Endothelial cell of umbilical vein (primary cell): Measurements from ENCODE around the gene RNF126. TPM values are rescaled to one million over a fixed set of nuclear protein-coding genes. Genes with fewer than 3 reads are reported as not detected.

Experiments
- BruUV-seq: library from RNA; stranded (reverse); fragments of 400-500 nt; replicated peaks from 2 replicates; lab custom pipeline; 2021; lab: Mats Ljungman, UMichigan
- CTCF ChIA-PET: fragments of 300-600, 350-600 bp; sonication (Branson Sonifier 250); formaldehyde crosslinking; loops from one replicate; lab custom pipeline; 2021; ENCODE audit warnings: antibody characterized with exemption, inconsistent platforms; lab: Charles Lee
- POLR2A ChIA-PET: fragments of 300-600, 350-600 bp; sonication (Branson Sonifier 250); formaldehyde crosslinking; loops from one replicate; lab custom pipeline; 2021; ENCODE audit warnings: antibody characterized with exemption, inconsistent platforms; lab: Charles Lee
- DNase-seq: peaks from one replicate; pipeline ENCODE4 v3.0.0-alpha.2; 2011; ENCODE audit warnings: low read depth, low spot score
- FAIRE-seq: peaks from 2 replicates; lab custom pipeline; 2011; peaks lifted over from hg19 to GRCh38; lab: Jason Lieb, UNC
- H2AFZ ChIP-seq: 2 replicates; pipeline ENCODE4 v1.6.0; 2012; ENCODE audit warnings: low read depth, low read length, control low read depth, inconsistent platforms
- H3K27ac ChIP-seq: 2 replicates; pipeline ENCODE4 v1.5.1; 2011; ENCODE audit warnings: low read depth, mild to moderate bottlenecking, control low read depth, low read length, moderate library complexity; ENCODE audit not compliant: insufficient read depth
- H3K27me3 ChIP-seq, 2 experiments: 2 replicates each; pipeline versions ENCODE4 v1.6.0 to v1.6.1; 2011; ENCODE audit warnings: low read length in 2 of 2, mixed read lengths in 1 of 2; ENCODE audit not compliant: control insufficient read depth in 2 of 2, insufficient read depth in 2 of 2
- H3K36me3 ChIP-seq, 2 experiments: 2 replicates in 1 of 2; 3 replicates in 1 of 2; pipeline ENCODE4 v1.5.1; 2011; ENCODE audit warnings: low read length in 2 of 2, mild to moderate bottlenecking in 1 of 2, moderate library complexity in 1 of 2; ENCODE audit not compliant: control insufficient read depth in 2 of 2, insufficient read depth in 2 of 2; ENCODE audit errors: extremely low read depth in 1 of 2
- H3K4me1 ChIP-seq: 3 replicates; pipeline ENCODE4 v1.5.1; 2011; ENCODE audit warnings: mild to moderate bottlenecking, low read length; ENCODE audit not compliant: control insufficient read depth, insufficient read depth; ENCODE audit errors: extremely low read depth
- H3K4me2 ChIP-seq: 2 replicates; pipeline ENCODE4 v1.6.1; 2011; ENCODE audit warnings: low read length, control low read depth, mixed read lengths; ENCODE audit not compliant: insufficient read depth
- H3K4me3 ChIP-seq, 3 experiments: fragments of 200-600 bp in 1 of 3; sonication (generic), shearing (Covaris generic) in 1 of 3; replicated peaks in 1 of 3; 2 replicates each; pipeline ENCODE4 v1.5.1; 2011 to 2016; ENCODE audit warnings: control low read depth in 3 of 3, low read length in 3 of 3, mild to moderate bottlenecking in 2 of 3, inconsistent platforms in 1 of 3, low read depth in 1 of 3, moderate library complexity in 1 of 3; ENCODE audit not compliant: insufficient read depth in 1 of 3
- H3K79me2 ChIP-seq: 2 replicates; pipeline ENCODE4 v1.6.0; 2012; ENCODE audit warnings: low read length, inconsistent platforms; ENCODE audit not compliant: control insufficient read depth, insufficient read depth
- H3K9ac ChIP-seq: replicated peaks from 2 replicates; pipeline ENCODE3; 2011; ENCODE audit warnings: low read length, control low read depth; ENCODE audit not compliant: insufficient read depth; ENCODE audit errors: extremely low read depth
- H3K9me1 ChIP-seq: replicated peaks from 3 replicates; pipeline ENCODE4 v1.6.0; 2011; ENCODE audit warnings: mild to moderate bottlenecking, low read length; ENCODE audit not compliant: control insufficient read depth, insufficient read depth; ENCODE audit errors: extremely low read depth
- H3K9me3 ChIP-seq: replicated peaks from 2 replicates; pipeline ENCODE4 v1.5.1; 2012; ENCODE audit warnings: low read length, inconsistent platforms; ENCODE audit not compliant: control insufficient read depth, insufficient read depth
- H4K20me1 ChIP-seq: replicated peaks from 2 replicates; pipeline ENCODE3; 2011; ENCODE audit warnings: mild to moderate bottlenecking, low read length; ENCODE audit not compliant: control insufficient read depth, insufficient read depth; ENCODE audit errors: extremely low read depth
- CTCF ChIP-seq, 2 donors: IDR thresholded peaks; 1 replicate in 1 of 2; 2 replicates in 1 of 2; pipeline ENCODE4 v1.5.1; 2011; ENCODE audit warnings: low read length in 2 of 2, mild to moderate bottlenecking in 2 of 2, moderate library complexity in 2 of 2, control low read depth in 1 of 2, inconsistent platforms in 1 of 2, low read depth in 1 of 2; ENCODE audit not compliant: insufficient read depth in 1 of 2; ENCODE audit errors: extremely low read depth in 1 of 2
- EZH2 ChIP-seq: IDR thresholded peaks from 2 replicates; pipeline ENCODE4 v1.6.1; 2012; ENCODE audit warnings: borderline replicate concordance, low read depth, mild to moderate bottlenecking, moderate library complexity, low read length, inconsistent platforms; ENCODE audit not compliant: severe bottlenecking
- FOS ChIP-seq: IDR thresholded peaks from 2 replicates; pipeline ENCODE4 v1.6.1; 2011; ENCODE audit warnings: mild to moderate bottlenecking, low read length, moderate library complexity, borderline replicate concordance; ENCODE audit not compliant: insufficient read depth
- GATA2 ChIP-seq: IDR thresholded peaks from 2 replicates; pipeline ENCODE4 v1.7.0; 2011; ENCODE audit warnings: low read depth, mild to moderate bottlenecking, moderate library complexity, mixed read lengths, low read length; ENCODE audit not compliant: insufficient read length, insufficient read depth
- JUN ChIP-seq: IDR thresholded peaks from 2 replicates; pipeline ENCODE4 v1.6.1; 2011; ENCODE audit warnings: borderline replicate concordance, low read depth; ENCODE audit not compliant: insufficient read length, insufficient read depth
- MAX ChIP-seq: IDR thresholded peaks from 2 replicates; pipeline ENCODE4 v1.6.1; 2011; ENCODE audit not compliant: insufficient read depth, insufficient read length
- MYC ChIP-seq: IDR thresholded peaks from one replicate; pipeline ENCODE4 v1.6.1; 2011; ENCODE audit warnings: mild to moderate bottlenecking, low read depth, low read length
- POLR2A ChIP-seq: IDR thresholded peaks from 2 replicates; pipeline ENCODE4 v1.6.1; 2012; ENCODE audit warnings: low read depth, mild to moderate bottlenecking, control low read depth, low read length
- POLR2AphosphoS5 ChIP-seq: IDR thresholded peaks from 2 replicates; pipeline ENCODE4 v1.6.1; 2012; ENCODE audit warnings: low read depth, mild to moderate bottlenecking, control low read depth, low read length, moderate library complexity; ENCODE audit not compliant: insufficient read depth
- dilution Hi-C: fragments of 300-500 bp; cut with MboI; formaldehyde crosslinking; loops from one replicate; pipeline ENCODE4 v1.15.0; 2019; ENCODE audit warnings: low sequenced_read_pairs; ENCODE audit not compliant: extremely low pct_ligation_motif_present
- intact Hi-C: fragments of 100-400 bp; cut with micrococcal nuclease; formaldehyde crosslinking; loops from one replicate; pipeline ENCODE4 v1.10.0; 2022
- polyA plus RNA-seq, 4 experiments: library from polyadenylated mRNA; depleted of rRNA in 3 of 4; stranded (reverse) in 3 of 4; unstranded in 1 of 4; fragments of >200 nt; gene quantifications; 2 replicates each; pipeline versions ENCODE4 v1.2.1 to v1.2.3, GENCODE V29; 2011 to 2012; ENCODE audit warnings: missing spikeins in 1 of 4
- total RNA-seq: library from RNA; stranded (reverse); gene quantifications from 2 replicates; pipeline ENCODE4 v1.2.3, GENCODE V29; 2021

The RNF126 gene
- total and polyA plus RNA-seq, 2 donors (not counting 3 experiments of a cell fraction or from before 2014, with no cell fraction given), result 19.2 to 61.3 TPM

- peaks cover 0 to 11% of the 10 kb centered on the region in 2 experiments for H3K36me3 ChIP-seq
- H3K9ac ChIP-seq, result no peak overlapping the region
- H3K4me2 ChIP-seq, result no peak overlapping the region
- ChIA-PET CTCF (no interaction called here), POLR2A (no interaction called here)
- no TSS peak for BruUV-seq
- intact Hi-C loops, result no loop called here
- no peaks in the 10 kb centered on the region for H3K27me3 ChIP-seq
- no peak overlapping the region for H3K27ac ChIP-seq
- no peak overlapping the region for H2AFZ ChIP-seq
- no peaks in the 10 kb centered on the region for H4K20me1 ChIP-seq
- H3K4me1 ChIP-seq, result peaks cover 14% of the 10 kb centered on the region
- dilution Hi-C loops, result no loop called here
- no peak for TF ChIP-seq CTCF (IDR thresholded peaks at IDR 0.05; ENCODE audit: extremely low read depth in 1 of 2, insufficient read depth in 1 of 2, low read depth in 1 of 2, low read length in 2 of 2)
- TF ChIP-seq MYC, result no peak
- no peak for TF ChIP-seq FOS
- no peak for TF ChIP-seq MAX
- no peak for TF ChIP-seq POLR2AphosphoS5
- no peak for TF ChIP-seq GATA2
- no peak for TF ChIP-seq JUN
- no peak for TF ChIP-seq POLR2A
- TF ChIP-seq EZH2, result no peak
- H3K9me3 ChIP-seq, result no peaks in the 10 kb centered on the region
- peaks cover 95% of the 10 kb centered on the region for H3K79me2 ChIP-seq
- no peak for FAIRE-seq
- DNase-seq, result no peak
- no peaks in the 10 kb centered on the region for H3K9me1 ChIP-seq
- no peak overlapping the region for H3K4me3 ChIP-seq
These were observed 4.8 kb downstream of the RNF126 start for GRCh38 chr19:658059-658839.
